GM12878 (cell line): Measurements from ENCODE around the gene SUMF2. TPM values are rescaled to one million over a fixed set of nuclear protein-coding genes. Genes with fewer than 3 reads are reported as not detected.

Experiments
- BCL11A ChIP-seq: IDR thresholded peaks from 2 replicates; pipeline ENCODE4 v1.6.1; 2011; ENCODE audit warnings: low read depth, low read length
- E2F8 ChIP-seq: fragments of 450-650 bp; IDR thresholded peaks from 2 replicates; pipeline ENCODE4 v1.6.1; 2018; ENCODE audit warnings: mild to moderate bottlenecking, low read depth, moderate library complexity; ENCODE audit not compliant: partially characterized antibody
- ELK1 ChIP-seq: IDR thresholded peaks from 2 replicates; pipeline ENCODE4 v1.6.1; 2012; ENCODE audit warnings: low read depth, low read length, improper control_type of control experiment
- FOS ChIP-seq: IDR thresholded peaks from 3 replicates; pipeline ENCODE4 v1.6.1; 2011; ENCODE audit warnings: borderline replicate concordance; ENCODE audit not compliant: insufficient read length; ENCODE audit errors: extremely low read depth
- MXI1 ChIP-seq: fragments of 150-350 bp; IDR thresholded peaks from 2 replicates; pipeline ENCODE4 v1.6.1; 2011; ENCODE audit warnings: low read depth, mild to moderate bottlenecking, inconsistent platforms, low read length, improper control_type of control experiment
- NR2F1 ChIP-seq: fragments of 450-650 bp; conservative IDR thresholded peaks from 2 replicates; pipeline ENCODE4 v1.6.1; 2017; ENCODE audit warnings: mild to moderate bottlenecking
- PBX3 ChIP-seq: IDR thresholded peaks from 2 replicates; pipeline ENCODE4 v1.6.1; 2011; ENCODE audit warnings: mild to moderate bottlenecking, low read depth, low read length, moderate library complexity; ENCODE audit not compliant: insufficient replicate concordance
- PKNOX1 ChIP-seq: fragments of 450-650 bp; IDR thresholded peaks from 2 replicates; pipeline ENCODE4 v1.6.1; 2016; ENCODE audit warnings: mild to moderate bottlenecking
- PRDM15 ChIP-seq: fragments of 450-650 bp; formaldehyde crosslinking; IDR thresholded peaks from 2 replicates; pipeline ENCODE4 v1.4.0; 2020; ENCODE audit warnings: mild to moderate bottlenecking, moderate library complexity
- RAD51 ChIP-seq: fragments of 450-650 bp; IDR thresholded peaks from 2 replicates; pipeline ENCODE4 v1.6.1; 2016; ENCODE audit warnings: moderate library complexity, mild to moderate bottlenecking, inconsistent platforms
- SMARCA5 ChIP-seq: fragments of 450-650 bp; IDR thresholded peaks from 2 replicates; pipeline ENCODE4 v1.6.1; 2017; ENCODE audit warnings: mild to moderate bottlenecking
- SREBF1 ChIP-seq: IDR thresholded peaks from 2 replicates; pipeline ENCODE4 v1.6.1; 2012; ENCODE audit warnings: mild to moderate bottlenecking, low read length
- TCF12 ChIP-seq: IDR thresholded peaks from 2 replicates; pipeline ENCODE4 v1.6.1; 2011; ENCODE audit warnings: low read depth, mild to moderate bottlenecking, low read length
- ZBTB11 ChIP-seq: fragments of 450-650 bp; formaldehyde crosslinking; IDR thresholded peaks from 2 replicates; pipeline ENCODE4 v1.5.0; 2022; ENCODE audit warnings: mild to moderate bottlenecking, missing genetic modification characterization
- polyA plus RNA-seq, 11 experiments: library from polyadenylated mRNA; depleted of rRNA in 4 of 11; unstranded in 6 of 11; stranded (reverse) in 5 of 11; fragments of >200 nt; fragmentation: Nextera tagmentation in 4 of 11; fragmentation: Illumina TruSeq in 1 of 11; extraction: Ambion mirVana in 4 of 11; extraction: Trizol in 1 of 11; gene quantifications; 1 replicate in 1 of 11; 2 replicates in 10 of 11; pipeline versions ENCODE4 v1.2.1 to v1.2.3, GENCODE V29; 2011 to 2016; ENCODE audit warnings: inconsistent platforms in 2 of 11, missing spikeins in 2 of 11, low read depth in 1 of 11
- total RNA-seq, 4 experiments: library from RNA; depleted of rRNA in 3 of 4; stranded (reverse); fragments of >200 nt in 3 of 4; fragmentation: Illumina TruSeq in 1 of 4; extraction: Trizol in 1 of 4; gene quantifications; 2 replicates each; pipeline versions ENCODE4 v1.2.1 to v1.2.3, GENCODE V29; 2013 to 2021

The SUMF2 gene
- total and polyA plus RNA-seq, 10 of the 15 experiments (the other 5 are each of a cell fraction or from before 2014, with no cell fraction given), result 39.9 to 106 (median 71.7) TPM

- TF ChIP-seq PKNOX1 (peak; percentile 99), BCL11A (no peak), FOS (peak; percentile 71), ZBTB11 (peak; percentile 90), TCF12 (peak; percentile 83), SMARCA5 (no peak), PBX3 (peak; percentile 98), ELK1 (peak; percentile 77; the same call in 1 of the 2 replicates), RAD51 (peak; percentile 72), PRDM15 (CRISPR knock-in tag) (no peak), SREBF1 (no peak), E2F8 (peak; percentile 94), MXI1 (peak; percentile 78), NR2F1 (peak; percentile 84)
These were observed 42.3 kb downstream of the SUMF2 start, which contains the start of gene CHCHD2 (continued) for GRCh38 chr7:56106108-56107073.
